ENCODE results near the gene MANSC1. TPM values are rescaled to one million over a fixed set of nuclear protein-coding genes. Genes with fewer than 3 reads are reported as not detected.

MANSC1 gene
- total RNA-seq, 1 experiment from 2014 or later, result 10.0 TPM

- TF ChIP-seq REST (IDR thresholded peaks at IDR 0.05; ENCODE audit: insufficient read depth in 1 of 2, low read depth in 2 of 2, low read length in 1 of 2), result no peak
- no peak for TF ChIP-seq POLR2AphosphoS5 (IDR thresholded peaks at IDR 0.05; ENCODE audit: low read depth, low read length)
- no peak for TF ChIP-seq TCF7L2 (IDR thresholded peaks at IDR 0.05; ENCODE audit: low read depth, low read length)
- no peak for TF ChIP-seq CTCF (IDR thresholded peaks at IDR 0.05)
- no peak for TF ChIP-seq SIN3A (IDR thresholded peaks at IDR 0.05; ENCODE audit: borderline replicate concordance, insufficient read depth, low read depth, low read length)
- intact Hi-C loops (cut with micrococcal nuclease; ENCODE audit: unreplicated experiment), result no loop called here
- no peak overlapping the region for H3K27ac ChIP-seq (ENCODE audit: low read length)
- in situ Hi-C loops (cut with HindIII; ENCODE audit: low pct_unique_long_range_greater_than_20kb, low sequenced_read_pairs), result no loop called here
- POLR2A ChIA-PET, result no interaction called here
- H3K4me3 ChIP-seq (ENCODE audit: low read depth in 2 of 2, low read length in 2 of 2), result no peak overlapping the region
- DNase-seq (ENCODE audit: low read depth, low spot score) (no peak), ATAC-seq (no peak)
- no peaks in the 10 kb centered on the region for H3K9me3 ChIP-seq (ENCODE audit: control insufficient read depth, insufficient read depth, low read depth, low read length)
- no peaks in the 10 kb centered on the region for H3K27me3 ChIP-seq (ENCODE audit: control insufficient read depth, insufficient read depth, low read length)
- CTCF ChIA-PET, result no interaction called here
- BruUV-seq (replicated peaks), result no TSS peak
- H3K4me1 ChIP-seq (ENCODE audit: control insufficient read depth, insufficient read depth, low read length), result no peaks in the 10 kb centered on the region
- no peaks in the 10 kb centered on the region for H3K36me3 ChIP-seq (ENCODE audit: control insufficient read depth, insufficient read depth, low read length)
Measured at GRCh38 chr12:12331244-12331771, 18.7 kb downstream of the MANSC1 start.

GRCh38 chr12:12327802-12328201 lies 22.2 kb downstream of the MANSC1 start:
- no TSS peak for BruUV-seq (replicated peaks)
- no peak for DNase-seq (ENCODE audit: low read depth, low spot score)
- H3K4me1 ChIP-seq (ENCODE audit: control insufficient read depth, insufficient read depth, low read length), result no peaks in the 10 kb centered on the region
- ChIA-PET POLR2A (no interaction called here), CTCF (interaction anchor here (0.6 to 1.4 kb wide), 7 partner anchors 22 to 438 kb away, joined by 3 to 7 read pairs (median 4); partner anchors contain the start of gene MANSC1)
- H3K4me3 ChIP-seq (ENCODE audit: low read depth in 2 of 2, low read length in 2 of 2), result no peak overlapping the region
- TF ChIP-seq CTCF (IDR thresholded peaks at IDR 0.05), result peak; percentile 71; the same call in 1 of the 2 replicates
- TF ChIP-seq POLR2AphosphoS5 (IDR thresholded peaks at IDR 0.05; ENCODE audit: low read depth, low read length), result no peak
- no peaks in the 10 kb centered on the region for H3K27me3 ChIP-seq (ENCODE audit: control insufficient read depth, insufficient read depth, low read length)
- intact Hi-C loops (cut with micrococcal nuclease; ENCODE audit: unreplicated experiment) (loop anchor here (2.0 kb wide), 1 partner anchor 247 kb away; no protein-coding TSS in a partner anchor), in situ Hi-C loops (cut with HindIII; ENCODE audit: low pct_unique_long_range_greater_than_20kb, low sequenced_read_pairs) (no loop called here)
- ATAC-seq, result no peak
- H3K27ac ChIP-seq (ENCODE audit: low read length), result no peak overlapping the region
- H3K36me3 ChIP-seq (ENCODE audit: control insufficient read depth, insufficient read depth, low read length), result no peaks in the 10 kb centered on the region
- H3K9me3 ChIP-seq (ENCODE audit: control insufficient read depth, insufficient read depth, low read depth, low read length), result no peaks in the 10 kb centered on the region

All from Panc1 (cell line).